Lung (tissue), 12 donors: ENCODE results near the gene ANKRD52. TPM values are rescaled to one million over a fixed set of nuclear protein-coding genes. Genes with fewer than 3 reads are reported as not detected.
A peak's percentile ranks its signal among the peaks of the same experiment; 100 is the strongest.

Experiments
- ATAC-seq: fragments of 200-7000 bp; cut with Tn5 transposase; one replicate; pipeline ENCODE4 v1.9.1; 2020; ENCODE audit warnings: moderate number of reproducible peaks; ENCODE audit not compliant: insufficient read depth, low FRiP score
- DNase-seq, 3 donors: peaks; one replicate each; pipeline ENCODE4 v3.0.0-alpha.2; 2013 to 2017
- H3K27ac ChIP-seq, 2 donors: one replicate each; pipeline ENCODE4 v1.5.1; 2013; ENCODE audit warnings: mild to moderate bottlenecking in 2 of 2, moderate library complexity in 2 of 2, control low read depth in 1 of 2, inconsistent platforms in 1 of 2, low read depth in 1 of 2, low read length in 1 of 2
- H3K27me3 ChIP-seq, 3 donors: one replicate each; pipeline ENCODE4 v1.5.1; 2013; ENCODE audit warnings: low read length in 2 of 3; ENCODE audit not compliant: control insufficient read depth in 3 of 3, insufficient read depth in 3 of 3
- H3K36me3 ChIP-seq, 4 donors: one replicate each; pipeline ENCODE4 v1.5.1; 2013; ENCODE audit warnings: low read length in 4 of 4, mild to moderate bottlenecking in 1 of 4, moderate library complexity in 1 of 4; ENCODE audit not compliant: control insufficient read depth in 4 of 4, insufficient read depth in 4 of 4
- H3K4me1 ChIP-seq, 5 donors: one replicate each; pipeline ENCODE4 v1.5.1; 2013; ENCODE audit warnings: low read length in 5 of 5, mild to moderate bottlenecking in 2 of 5, moderate library complexity in 1 of 5; ENCODE audit not compliant: control insufficient read depth in 5 of 5, insufficient read depth in 5 of 5
- H3K4me3 ChIP-seq: one replicate; pipeline ENCODE4 v1.5.1; 2013; ENCODE audit warnings: mild to moderate bottlenecking, control low read depth, moderate library complexity
- H3K9ac ChIP-seq, 2 donors: one replicate each; pipeline ENCODE4 v1.5.1; 2013; ENCODE audit warnings: low read length in 2 of 2, control low read depth in 1 of 2; ENCODE audit not compliant: insufficient read depth in 1 of 2
- H3K9me3 ChIP-seq, 4 donors: one replicate each; pipeline ENCODE4 v1.5.1; 2013; ENCODE audit warnings: low read length in 3 of 4, mild to moderate bottlenecking in 1 of 4, moderate library complexity in 1 of 4; ENCODE audit not compliant: control insufficient read depth in 4 of 4, insufficient read depth in 3 of 4
- WGBS, 2 donors: extraction: QIAGEN DNeasy Blood & Tissue Kit; methylation state at CpG; one replicate each; pipeline ENCODE4 v1.1.7; 2013; 5-methylcytosine and 5-hydroxymethylcytosine counted together
- polyA plus RNA-seq, 2 donors: library from polyadenylated mRNA; stranded (reverse); fragments of 200-250 nt; gene quantifications; one replicate each; pipeline ENCODE4 v1.2.1, GENCODE V29; 2013
- total RNA-seq, 2 donors: library from RNA; depleted of rRNA in 1 of 2; stranded (reverse); fragments of >200 nt in 1 of 2; gene quantifications; one replicate each; pipeline ENCODE4 v1.2.1, GENCODE V29; 2014 to 2021
- TF ChIP-seq, protein P1 (sequence below): IDR thresholded peaks from 2 replicates; pipeline ENCODE4 v1.5.1; 2012; ENCODE audit warnings: mild to moderate bottlenecking; ENCODE audit errors: control extremely low read depth, extremely low read depth
- donor health status: control.
- donor health status: control.
- donor health status: Bipolar disorder and iron deficiency.
- donor health status: healthy.
- donor health status: DM: yes; HTN: yes; CAD: no.

ANKRD52 gene
- total and polyA plus RNA-seq, 4 donors = 9.2 to 38.1 (median 17.9) TPM

DNA sequence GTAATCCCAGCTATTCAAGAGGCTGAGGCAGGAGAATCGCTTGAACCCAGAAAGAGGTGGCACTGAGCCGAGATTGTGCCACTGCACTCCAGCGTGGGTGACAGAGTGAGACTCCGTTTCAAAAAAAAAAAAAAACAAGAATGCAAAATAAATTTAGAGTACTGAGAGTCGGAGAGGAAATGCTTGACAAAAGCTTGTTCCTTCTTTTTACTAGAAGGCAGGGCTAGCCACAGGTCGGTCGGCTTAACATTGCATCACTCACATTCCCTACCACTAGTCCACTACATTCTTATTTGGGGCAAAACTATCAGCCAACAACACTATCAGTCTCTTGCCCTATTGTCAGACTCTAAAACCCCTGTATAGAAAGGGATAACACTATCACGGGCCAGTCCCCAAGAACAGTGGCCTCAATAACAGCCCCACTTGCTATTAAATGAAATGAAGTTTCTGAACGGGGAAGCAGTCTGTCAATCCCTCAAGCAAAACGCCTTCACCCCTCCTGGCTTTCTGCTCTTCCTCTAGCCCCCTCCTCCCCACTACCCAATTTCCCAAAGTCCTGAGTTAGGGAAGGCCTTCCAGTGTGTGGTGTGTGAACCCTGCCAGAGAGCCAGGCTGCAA is 37.5 kb downstream of the ANKRD52 start:
- Histone ChIP-seq H3K9ac (peak overlapping the region; percentile 20 to 33), H3K4me1 (peaks cover 4 to 31% (median 15%) of the 10 kb centered on the region in 5 donors), H3K27ac (peak overlapping the region; percentile 91 to 98), H3K27me3 (no peaks in the 10 kb centered on the region), H3K9me3 (no peaks in the 10 kb centered on the region), H3K4me3 (peak overlapping the region; percentile 76), H3K36me3 (peaks cover 0 to 8% (median 2%) of the 10 kb centered on the region in 4 donors)
- ATAC-seq = no peak
- 1 to 3% methylated on average over 10 of the region's 10 CpGs for WGBS, 2 donors
- peak in 1 of 3 donors; percentile 43 for DNase-seq
- TF ChIP-seq, protein P1, sequence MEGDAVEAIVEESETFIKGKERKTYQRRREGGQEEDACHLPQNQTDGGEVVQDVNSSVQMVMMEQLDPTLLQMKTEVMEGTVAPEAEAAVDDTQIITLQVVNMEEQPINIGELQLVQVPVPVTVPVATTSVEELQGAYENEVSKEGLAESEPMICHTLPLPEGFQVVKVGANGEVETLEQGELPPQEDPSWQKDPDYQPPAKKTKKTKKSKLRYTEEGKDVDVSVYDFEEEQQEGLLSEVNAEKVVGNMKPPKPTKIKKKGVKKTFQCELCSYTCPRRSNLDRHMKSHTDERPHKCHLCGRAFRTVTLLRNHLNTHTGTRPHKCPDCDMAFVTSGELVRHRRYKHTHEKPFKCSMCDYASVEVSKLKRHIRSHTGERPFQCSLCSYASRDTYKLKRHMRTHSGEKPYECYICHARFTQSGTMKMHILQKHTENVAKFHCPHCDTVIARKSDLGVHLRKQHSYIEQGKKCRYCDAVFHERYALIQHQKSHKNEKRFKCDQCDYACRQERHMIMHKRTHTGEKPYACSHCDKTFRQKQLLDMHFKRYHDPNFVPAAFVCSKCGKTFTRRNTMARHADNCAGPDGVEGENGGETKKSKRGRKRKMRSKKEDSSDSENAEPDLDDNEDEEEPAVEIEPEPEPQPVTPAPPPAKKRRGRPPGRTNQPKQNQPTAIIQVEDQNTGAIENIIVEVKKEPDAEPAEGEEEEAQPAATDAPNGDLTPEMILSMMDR = no peak

DNA sequence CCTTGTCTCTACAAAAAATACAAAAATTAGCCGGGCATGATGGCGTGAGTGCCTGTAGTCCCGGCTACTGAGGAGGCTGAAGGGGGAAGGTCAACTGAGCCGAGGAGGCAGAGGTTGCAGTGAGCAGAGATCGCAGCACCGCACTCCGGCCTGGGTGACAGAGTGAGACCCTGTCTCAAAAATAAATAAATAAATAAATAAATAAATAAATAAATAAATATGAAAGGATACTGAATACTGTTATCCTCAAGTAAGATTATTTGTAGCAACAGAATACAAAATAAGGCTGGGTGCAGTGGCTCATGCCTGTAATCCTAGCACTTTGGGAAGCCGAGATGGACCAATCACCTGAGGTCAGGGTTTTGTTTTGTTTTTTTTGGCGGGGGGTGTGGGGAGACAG is 38.3 kb downstream of the ANKRD52 start:
- peaks cover 4 to 26% (median 11%) of the 10 kb centered on the region in 5 donors for H3K4me1 ChIP-seq
- DNase-seq (no peak), ATAC-seq (no peak)
- H3K27ac ChIP-seq = no peak overlapping the region
- no peak overlapping the region for H3K9ac ChIP-seq
- 89 to 90% methylated on average over 9 of the region's 9 CpGs for WGBS, 2 donors
- H3K36me3 ChIP-seq = peaks cover 2 to 15% (median 7%) of the 10 kb centered on the region in 4 donors
- no peak overlapping the region for H3K4me3 ChIP-seq
- no peaks in the 10 kb centered on the region for H3K9me3 ChIP-seq
- TF ChIP-seq, protein P1 = no peak
- H3K27me3 ChIP-seq = no peaks in the 10 kb centered on the region

DNA sequence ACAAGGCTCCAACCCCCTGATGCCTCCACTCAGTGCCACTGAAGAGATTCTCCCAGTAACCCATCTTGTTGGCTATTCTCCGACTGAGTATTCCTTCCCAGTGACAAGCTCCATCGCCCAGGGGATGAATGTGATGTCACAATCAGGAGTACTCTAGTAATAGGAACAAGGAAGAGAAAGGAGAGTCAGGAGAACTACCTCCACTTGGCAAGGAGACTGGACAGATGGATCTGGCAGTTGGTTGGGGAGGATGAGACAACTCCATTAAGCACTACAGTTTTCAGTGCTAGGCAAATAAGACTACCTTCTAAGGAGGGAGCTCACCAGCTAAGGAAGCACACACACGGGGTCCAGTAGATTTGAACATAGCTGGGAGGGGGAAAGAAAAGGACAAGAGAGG is 41.7 kb downstream of the ANKRD52 start:
- WGBS, 2 donors = 89 to 94% methylated on average over 3 of the region's 3 CpGs
- Histone ChIP-seq H3K9me3 (no peaks in the 10 kb centered on the region), H3K27ac (no peak overlapping the region), H3K4me1 (peaks cover 0 to 7% (median 5%) of the 10 kb centered on the region in 5 donors), H3K36me3 (peaks cover 23 to 37% (median 31%) of the 10 kb centered on the region in 4 donors), H3K9ac (no peak overlapping the region), H3K27me3 (no peaks in the 10 kb centered on the region), H3K4me3 (no peak overlapping the region)
- TF ChIP-seq, protein P1 = no peak
- ATAC-seq = no peak
- no peak for DNase-seq
